Panc1 (cell line): ENCODE data around the gene CBLL2. TPM values are rescaled to one million over a fixed set of nuclear protein-coding genes. Genes with fewer than 3 reads are reported as not detected.

ENCODE experiments used
- ATAC-seq: fragments of 200-7000 bp; cut with Tn5 transposase; 2 replicates; pipeline ENCODE4 v1.9.1; 2020; ENCODE audit warnings: mild to moderate bottlenecking, moderate library complexity
- Bru-seq: library from RNA; stranded (reverse); fragments of 400-500 nt; gene quantifications from one replicate; lab custom pipeline; 2021; lab: Mats Ljungman, UMichigan
- BruChase-seq, 2 experiments: library from RNA; stranded (reverse); fragments of 400-500 nt; gene quantifications; one replicate each; lab custom pipeline; 2021; lab: Mats Ljungman, UMichigan
- BruUV-seq: library from RNA; stranded (reverse); fragments of 400-500 nt; replicated peaks from 2 replicates; lab custom pipeline; 2021; lab: Mats Ljungman, UMichigan
- CTCF ChIA-PET: fragments of 300-600 bp; sonication (Branson Sonifier 250); formaldehyde crosslinking; loops from one replicate; lab custom pipeline; 2022; ENCODE audit warnings: antibody characterized with exemption; lab: Charles Lee
- POLR2A ChIA-PET: fragments of 300-600 bp; sonication (Branson Sonifier 250); formaldehyde crosslinking; loops from one replicate; lab custom pipeline; 2022; ENCODE audit warnings: antibody characterized with exemption; lab: Charles Lee
- DNase-seq: peaks from one replicate; pipeline ENCODE4 v3.0.0-alpha.2; 2010; ENCODE audit warnings: low read depth, low spot score
- H3K27ac ChIP-seq: 2 replicates; pipeline ENCODE4 v1.5.1; 2011; ENCODE audit warnings: mild to moderate bottlenecking, low read length, inconsistent platforms
- H3K27me3 ChIP-seq: fragments of 200-500 bp; sonication (Bioruptor generic); 2 replicates; pipeline ENCODE4 v1.6.0; 2014; ENCODE audit warnings: low read length, inconsistent platforms; ENCODE audit not compliant: control insufficient read depth, insufficient read depth
- H3K36me3 ChIP-seq: fragments of 200-500 bp; sonication (Bioruptor generic); 2 replicates; pipeline ENCODE4 v1.5.1; 2014; ENCODE audit warnings: inconsistent platforms, mild to moderate bottlenecking, low read length, moderate library complexity; ENCODE audit not compliant: control insufficient read depth, insufficient read depth
- H3K4me1 ChIP-seq: 2 replicates; pipeline ENCODE4 v1.5.1; 2011; ENCODE audit warnings: inconsistent platforms, mild to moderate bottlenecking, low read length, moderate library complexity; ENCODE audit not compliant: control insufficient read depth, insufficient read depth
- H3K4me3 ChIP-seq, 2 experiments: 2 replicates each; pipeline ENCODE4 v1.5.1; 2011 to 2012; ENCODE audit warnings: low read depth in 2 of 2, low read length in 2 of 2, mild to moderate bottlenecking in 2 of 2, inconsistent platforms in 1 of 2, moderate library complexity in 1 of 2
- H3K9me3 ChIP-seq: fragments of 200-500 bp; sonication (Bioruptor generic); 2 replicates; pipeline ENCODE4 v1.5.1; 2014; ENCODE audit warnings: low read depth, mild to moderate bottlenecking, inconsistent platforms, low read length, moderate library complexity; ENCODE audit not compliant: control insufficient read depth, insufficient read depth
- POLR2AphosphoS5 ChIP-seq: IDR thresholded peaks from 2 replicates; pipeline ENCODE4 v1.6.1; 2012; ENCODE audit warnings: mild to moderate bottlenecking, low read depth, low read length, moderate library complexity
- SIN3A ChIP-seq: IDR thresholded peaks from 2 replicates; pipeline ENCODE4 v1.6.1; 2012; ENCODE audit warnings: low read depth, mild to moderate bottlenecking, low read length, moderate library complexity, borderline replicate concordance; ENCODE audit not compliant: insufficient read depth
- TCF7L2 ChIP-seq: IDR thresholded peaks from 2 replicates; pipeline ENCODE4 v1.6.1; 2011; ENCODE audit warnings: mild to moderate bottlenecking, low read depth, low read length, inconsistent platforms
- in situ Hi-C: cut with HindIII; loops from 2 replicates; pipeline ENCODE4 v1.10.0; 2016; ENCODE audit warnings: low sequenced_read_pairs, low pct_unique_long_range_greater_than_20kb
- intact Hi-C: fragments of 100-400 bp; cut with micrococcal nuclease; formaldehyde crosslinking; loops from one replicate; pipeline ENCODE4 v1.10.0; 2022; ENCODE audit not compliant: unreplicated experiment
- long read RNA-seq: library from polyadenylated mRNA; unstranded; transcript quantifications from one replicate; pipeline ENCODE4 v2.0.0, GENCODE V29; 2021; ENCODE audit not compliant: unreplicated experiment
- polyA plus RNA-seq: library from polyadenylated mRNA; unstranded; fragments of >200 nt; gene quantifications from one replicate; pipeline ENCODE4 v1.2.1, GENCODE V29; 2012; ENCODE audit warnings: missing spikeins; ENCODE audit not compliant: insufficient read length
- total RNA-seq: library from RNA; stranded (reverse); gene quantifications from one replicate; pipeline ENCODE4 v1.2.1, GENCODE V29; 2021; ENCODE audit not compliant: unreplicated experiment
- TF ChIP-seq, protein P1 (sequence below), 2 experiments: IDR thresholded peaks; 2 replicates each; pipeline ENCODE4 v1.6.1; 2011 to 2012; ENCODE audit warnings: low read depth in 2 of 2, control low read depth in 1 of 2, low read length in 1 of 2, mild to moderate bottlenecking in 1 of 2, moderate library complexity in 1 of 2; ENCODE audit not compliant: insufficient read depth in 1 of 2
- TF ChIP-seq, protein P2 (sequence below): fragments of 450-650 bp; IDR thresholded peaks from 2 replicates; pipeline ENCODE4 v1.5.1; 2017; ENCODE audit warnings: mild to moderate bottlenecking

CBLL2 gene, protein sequence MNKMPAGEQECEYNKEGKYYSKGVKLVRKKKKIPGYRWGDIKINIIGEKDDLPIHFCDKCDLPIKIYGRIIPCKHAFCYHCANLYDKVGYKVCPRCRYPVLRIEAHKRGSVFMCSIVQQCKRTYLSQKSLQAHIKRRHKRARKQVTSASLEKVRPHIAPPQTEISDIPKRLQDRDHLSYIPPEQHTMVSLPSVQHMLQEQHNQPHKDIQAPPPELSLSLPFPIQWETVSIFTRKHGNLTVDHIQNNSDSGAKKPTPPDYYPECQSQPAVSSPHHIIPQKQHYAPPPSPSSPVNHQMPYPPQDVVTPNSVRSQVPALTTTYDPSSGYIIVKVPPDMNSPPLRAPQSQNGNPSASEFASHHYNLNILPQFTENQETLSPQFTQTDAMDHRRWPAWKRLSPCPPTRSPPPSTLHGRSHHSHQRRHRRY
- total RNA-seq: not detected
- not detected for polyA plus RNA-seq
- Bru-seq, nascent RNA: not detected
- not detected for BruChase-seq, experiment 1, labeled RNA remaining after a 2-hour chase
- BruChase-seq, experiment 2, labeled RNA remaining after a 6-hour chase: percentile 22 among the genes with signal in this experiment
- long read RNA-seq: 0 reads

- no TSS peak for BruUV-seq
- Histone ChIP-seq H3K27ac (no peak within 1 kb of the TSS), H3K4me3 (no peak within 1 kb of the TSS), H3K9me3 (no peaks in the 10 kb centered on the region), H3K27me3 (no peaks in the 10 kb centered on the region), H3K36me3 (no peaks in the 10 kb centered on the region), H3K4me1 (no peaks in the 10 kb centered on the region)
- CTCF ChIA-PET: no interaction called here
- TF ChIP-seq, protein P1, sequence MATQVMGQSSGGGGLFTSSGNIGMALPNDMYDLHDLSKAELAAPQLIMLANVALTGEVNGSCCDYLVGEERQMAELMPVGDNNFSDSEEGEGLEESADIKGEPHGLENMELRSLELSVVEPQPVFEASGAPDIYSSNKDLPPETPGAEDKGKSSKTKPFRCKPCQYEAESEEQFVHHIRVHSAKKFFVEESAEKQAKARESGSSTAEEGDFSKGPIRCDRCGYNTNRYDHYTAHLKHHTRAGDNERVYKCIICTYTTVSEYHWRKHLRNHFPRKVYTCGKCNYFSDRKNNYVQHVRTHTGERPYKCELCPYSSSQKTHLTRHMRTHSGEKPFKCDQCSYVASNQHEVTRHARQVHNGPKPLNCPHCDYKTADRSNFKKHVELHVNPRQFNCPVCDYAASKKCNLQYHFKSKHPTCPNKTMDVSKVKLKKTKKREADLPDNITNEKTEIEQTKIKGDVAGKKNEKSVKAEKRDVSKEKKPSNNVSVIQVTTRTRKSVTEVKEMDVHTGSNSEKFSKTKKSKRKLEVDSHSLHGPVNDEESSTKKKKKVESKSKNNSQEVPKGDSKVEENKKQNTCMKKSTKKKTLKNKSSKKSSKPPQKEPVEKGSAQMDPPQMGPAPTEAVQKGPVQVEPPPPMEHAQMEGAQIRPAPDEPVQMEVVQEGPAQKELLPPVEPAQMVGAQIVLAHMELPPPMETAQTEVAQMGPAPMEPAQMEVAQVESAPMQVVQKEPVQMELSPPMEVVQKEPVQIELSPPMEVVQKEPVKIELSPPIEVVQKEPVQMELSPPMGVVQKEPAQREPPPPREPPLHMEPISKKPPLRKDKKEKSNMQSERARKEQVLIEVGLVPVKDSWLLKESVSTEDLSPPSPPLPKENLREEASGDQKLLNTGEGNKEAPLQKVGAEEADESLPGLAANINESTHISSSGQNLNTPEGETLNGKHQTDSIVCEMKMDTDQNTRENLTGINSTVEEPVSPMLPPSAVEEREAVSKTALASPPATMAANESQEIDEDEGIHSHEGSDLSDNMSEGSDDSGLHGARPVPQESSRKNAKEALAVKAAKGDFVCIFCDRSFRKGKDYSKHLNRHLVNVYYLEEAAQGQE (IDR thresholded peaks at IDR 0.05; ENCODE audit: insufficient read depth in 1 of 2, low read depth in 2 of 2, low read length in 1 of 2): no peak
- TF ChIP-seq TCF7L2 (no peak), POLR2AphosphoS5 (no peak), SIN3A (no peak)
- TF ChIP-seq, protein P2, sequence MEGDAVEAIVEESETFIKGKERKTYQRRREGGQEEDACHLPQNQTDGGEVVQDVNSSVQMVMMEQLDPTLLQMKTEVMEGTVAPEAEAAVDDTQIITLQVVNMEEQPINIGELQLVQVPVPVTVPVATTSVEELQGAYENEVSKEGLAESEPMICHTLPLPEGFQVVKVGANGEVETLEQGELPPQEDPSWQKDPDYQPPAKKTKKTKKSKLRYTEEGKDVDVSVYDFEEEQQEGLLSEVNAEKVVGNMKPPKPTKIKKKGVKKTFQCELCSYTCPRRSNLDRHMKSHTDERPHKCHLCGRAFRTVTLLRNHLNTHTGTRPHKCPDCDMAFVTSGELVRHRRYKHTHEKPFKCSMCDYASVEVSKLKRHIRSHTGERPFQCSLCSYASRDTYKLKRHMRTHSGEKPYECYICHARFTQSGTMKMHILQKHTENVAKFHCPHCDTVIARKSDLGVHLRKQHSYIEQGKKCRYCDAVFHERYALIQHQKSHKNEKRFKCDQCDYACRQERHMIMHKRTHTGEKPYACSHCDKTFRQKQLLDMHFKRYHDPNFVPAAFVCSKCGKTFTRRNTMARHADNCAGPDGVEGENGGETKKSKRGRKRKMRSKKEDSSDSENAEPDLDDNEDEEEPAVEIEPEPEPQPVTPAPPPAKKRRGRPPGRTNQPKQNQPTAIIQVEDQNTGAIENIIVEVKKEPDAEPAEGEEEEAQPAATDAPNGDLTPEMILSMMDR: no peak
- intact Hi-C loops: no loop called here
- no peak for ATAC-seq
- DNase-seq: no peak
- POLR2A ChIA-PET: interaction anchor here (0.7 kb wide), 1 partner anchor 432 kb away, joined by 4 read pairs; no protein-coding TSS in a partner anchor
- in situ Hi-C loops: no loop called here
Observed at GRCh38 chrX:22272613-22273012, at the start of gene CBLL2. TSS of gene CBLL2 (plus strand) at chrX:22272913. CDS start at chrX:22272992, 79 bp downstream.

DNA sequence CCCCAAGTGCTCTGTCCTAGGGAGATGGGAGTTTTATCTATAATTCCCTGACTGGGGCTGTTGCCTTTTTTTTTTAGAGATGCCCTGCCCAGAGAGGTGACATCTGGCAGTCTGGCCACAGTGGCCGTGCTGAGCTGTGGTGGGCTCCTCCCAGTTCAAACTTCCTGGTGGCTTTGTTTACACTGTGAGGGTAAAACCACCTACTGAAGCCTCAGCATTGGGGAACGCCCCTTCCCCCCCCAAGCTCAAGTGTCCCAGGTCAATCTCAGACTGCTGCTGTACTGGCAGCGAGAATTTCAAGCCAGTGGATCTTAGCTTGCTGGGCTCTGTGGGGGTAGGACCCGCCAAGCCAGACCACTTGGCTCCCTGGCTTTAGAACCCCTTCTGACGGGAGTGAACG lies 38.3 kb upstream of the CBLL2 start:
- intact Hi-C loops: no loop called here
- H3K4me1 ChIP-seq: no peaks in the 10 kb centered on the region
- CTCF ChIA-PET: no interaction called here
- in situ Hi-C loops: no loop called here
- no TSS peak for BruUV-seq
- no peak overlapping the region for H3K27ac ChIP-seq
- TF ChIP-seq SIN3A: no peak
- no peak for TF ChIP-seq POLR2AphosphoS5
- no peak for TF ChIP-seq TCF7L2
- TF ChIP-seq, protein P1 (IDR thresholded peaks at IDR 0.05; ENCODE audit: insufficient read depth in 1 of 2, low read depth in 2 of 2, low read length in 1 of 2): no peak
- TF ChIP-seq, protein P2: no peak
- no peaks in the 10 kb centered on the region for H3K27me3 ChIP-seq
- ATAC-seq (no peak), DNase-seq (no peak)
- no peaks in the 10 kb centered on the region for H3K36me3 ChIP-seq
- no peaks in the 10 kb centered on the region for H3K9me3 ChIP-seq
- POLR2A ChIA-PET: no interaction called here
- H3K4me3 ChIP-seq: no peak overlapping the region
